Measurements from ENCODE around the gene CCND1.

DNA sequence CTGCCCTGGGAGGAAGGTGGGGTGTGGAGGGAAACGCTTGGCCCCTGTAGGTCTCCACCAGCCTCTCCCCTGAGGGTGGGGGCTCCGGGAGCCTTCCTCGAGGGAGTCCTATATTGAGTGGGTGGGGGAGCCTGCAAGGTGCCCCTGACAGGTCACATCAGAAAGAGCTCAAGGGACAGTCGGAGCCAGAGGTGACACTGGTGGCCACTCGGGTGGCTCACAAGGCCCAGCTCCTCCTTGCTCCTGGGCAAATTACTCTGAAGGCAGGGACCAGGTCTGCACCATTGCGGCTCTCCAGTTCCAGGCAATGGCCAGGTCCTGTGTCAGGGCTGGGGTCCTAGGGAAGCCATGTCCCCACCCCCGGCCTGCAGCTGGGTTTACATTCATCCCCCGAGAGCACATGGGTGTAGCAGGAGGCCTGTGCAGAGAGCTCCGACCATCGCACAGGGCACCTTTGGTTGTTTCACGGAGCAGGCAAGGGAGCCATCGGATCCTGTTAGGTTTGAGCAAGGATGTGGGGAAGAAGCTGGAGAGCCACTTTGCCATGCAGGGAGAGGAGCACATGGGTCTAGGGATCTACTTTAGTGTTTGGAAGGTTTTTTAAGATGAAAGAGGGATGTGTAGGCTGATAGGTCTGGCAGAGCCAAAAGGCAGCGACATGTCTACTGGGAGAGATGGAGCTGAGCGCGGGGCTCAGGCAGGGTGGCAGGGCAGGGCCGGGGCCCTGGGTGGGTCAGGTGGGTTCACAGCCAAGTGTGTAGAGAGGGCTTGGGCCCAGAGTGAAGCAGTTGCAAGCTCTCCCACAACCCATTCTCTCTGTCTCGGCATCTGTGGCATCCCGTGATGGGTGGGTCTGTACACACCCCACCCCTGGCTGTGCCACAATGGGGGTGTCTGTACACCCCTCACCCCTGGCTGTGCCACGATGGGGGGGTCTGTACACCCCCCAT is 14.8 kb downstream of the CCND1 start:
- TF ChIP-seq EZH2 (IDR thresholded peaks at IDR 0.05; ENCODE audit: borderline replicate concordance, low read depth, low read length, poor library complexity, severe bottlenecking) = no peak
- TF ChIP-seq, protein P1, sequence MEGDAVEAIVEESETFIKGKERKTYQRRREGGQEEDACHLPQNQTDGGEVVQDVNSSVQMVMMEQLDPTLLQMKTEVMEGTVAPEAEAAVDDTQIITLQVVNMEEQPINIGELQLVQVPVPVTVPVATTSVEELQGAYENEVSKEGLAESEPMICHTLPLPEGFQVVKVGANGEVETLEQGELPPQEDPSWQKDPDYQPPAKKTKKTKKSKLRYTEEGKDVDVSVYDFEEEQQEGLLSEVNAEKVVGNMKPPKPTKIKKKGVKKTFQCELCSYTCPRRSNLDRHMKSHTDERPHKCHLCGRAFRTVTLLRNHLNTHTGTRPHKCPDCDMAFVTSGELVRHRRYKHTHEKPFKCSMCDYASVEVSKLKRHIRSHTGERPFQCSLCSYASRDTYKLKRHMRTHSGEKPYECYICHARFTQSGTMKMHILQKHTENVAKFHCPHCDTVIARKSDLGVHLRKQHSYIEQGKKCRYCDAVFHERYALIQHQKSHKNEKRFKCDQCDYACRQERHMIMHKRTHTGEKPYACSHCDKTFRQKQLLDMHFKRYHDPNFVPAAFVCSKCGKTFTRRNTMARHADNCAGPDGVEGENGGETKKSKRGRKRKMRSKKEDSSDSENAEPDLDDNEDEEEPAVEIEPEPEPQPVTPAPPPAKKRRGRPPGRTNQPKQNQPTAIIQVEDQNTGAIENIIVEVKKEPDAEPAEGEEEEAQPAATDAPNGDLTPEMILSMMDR (conservative IDR thresholded peaks at IDR 0.05; ENCODE audit: low read depth, low read length) = no peak

Measured in A673 (cell line).